Neural cell (in vitro differentiated cells): ENCODE measurements around the gene ANO3. TPM values are rescaled to one million over a fixed set of nuclear protein-coding genes. Genes with fewer than 3 reads are reported as not detected.

Experiments
- H2AFZ ChIP-seq: fragments of 200-600, 300-800 bp; sonication (generic), shearing (Covaris generic); 2 replicates; pipeline ENCODE4 v1.6.0; 2014; ENCODE audit warnings: low read depth, mild to moderate bottlenecking, antibody characterized with exemption, low read length, moderate library complexity
- H3F3A ChIP-seq: fragments of 200-600 bp; shearing (Covaris generic); 2 replicates; pipeline ENCODE4 v1.6.1; 2016; ENCODE audit warnings: mild to moderate bottlenecking, moderate library complexity, mixed read lengths, antibody characterized with exemption, low read length; ENCODE audit not compliant: insufficient read depth, poor library complexity, severe bottlenecking
- H3K27ac ChIP-seq: fragments of 200-600, 300-800 bp; sonication (generic), shearing (Covaris generic); 2 replicates; pipeline ENCODE4 v1.5.1; 2014; ENCODE audit warnings: mild to moderate bottlenecking, low read length, moderate library complexity
- H3K27me3 ChIP-seq: fragments of 300-800, 200-600 bp; sonication (generic), shearing (Covaris generic); 2 replicates; pipeline ENCODE4 v1.6.0; 2014; ENCODE audit warnings: mild to moderate bottlenecking, low read depth, low read length, moderate library complexity; ENCODE audit not compliant: insufficient read depth
- H3K36me3 ChIP-seq: fragments of 300-800, 200-600 bp; sonication (generic), shearing (Covaris generic); 2 replicates; pipeline ENCODE4 v1.5.1; 2014; ENCODE audit warnings: mild to moderate bottlenecking, antibody characterized with exemption, low read length, moderate library complexity; ENCODE audit not compliant: insufficient read depth
- H3K4me2 ChIP-seq: fragments of 300-800, 200-600 bp; sonication (generic), shearing (Covaris generic); 2 replicates; pipeline ENCODE4 v1.6.0; 2014; ENCODE audit warnings: mild to moderate bottlenecking, low read length
- H3K4me3 ChIP-seq: fragments of 300-800, 200-600 bp; sonication (generic), shearing (Covaris generic); 2 replicates; pipeline ENCODE4 v1.5.1; 2014; ENCODE audit warnings: mild to moderate bottlenecking, low read length, moderate library complexity
- H3K79me2 ChIP-seq: fragments of 200-600 bp; shearing (Covaris generic); replicated peaks from 2 replicates; pipeline ENCODE4 v1.6.0; 2014; ENCODE audit warnings: mild to moderate bottlenecking, low read length, moderate library complexity; ENCODE audit not compliant: insufficient read depth
- H3K9ac ChIP-seq: fragments of 300-800, 200-600 bp; sonication (generic), shearing (Covaris generic); 2 replicates; pipeline ENCODE4 v1.6.1; 2016; ENCODE audit warnings: mild to moderate bottlenecking, low read length, mixed read lengths
- H3K9me2 ChIP-seq: fragments of 200-600 bp; shearing (Covaris generic); 2 replicates; pipeline ENCODE4 v1.6.1; 2016; ENCODE audit warnings: mild to moderate bottlenecking, low read length, mixed read lengths; ENCODE audit not compliant: insufficient read depth
- H3K9me3 ChIP-seq: fragments of 200-600, 300-800 bp; sonication (generic), shearing (Covaris generic); 2 replicates; pipeline ENCODE4 v1.6.1; 2016; ENCODE audit warnings: mild to moderate bottlenecking, mixed run types, low read length, moderate library complexity, mixed read lengths
- H4K20me1 ChIP-seq: fragments of 200-600 bp; shearing (Covaris generic); 2 replicates; pipeline ENCODE4 v1.6.1; 2016; ENCODE audit warnings: mild to moderate bottlenecking, mixed run types; ENCODE audit not compliant: insufficient read depth
- CTCF ChIP-seq: fragments of 450-650 bp; IDR thresholded peaks from 2 replicates; pipeline ENCODE4 v1.5.1; 2014; ENCODE audit warnings: antibody characterized with exemption, mild to moderate bottlenecking, moderate library complexity; ENCODE audit not compliant: poor library complexity, severe bottlenecking
- EZH2 ChIP-seq: fragments of 200-600, 300-800 bp; shearing (Covaris generic), sonication (generic); IDR thresholded peaks from 2 replicates; pipeline ENCODE4 v1.6.1; 2014; ENCODE audit warnings: antibody characterized with exemption, low read length, borderline replicate concordance, mild to moderate bottlenecking; ENCODE audit not compliant: insufficient read depth, poor library complexity, severe bottlenecking
- MXI1 ChIP-seq: fragments of 450-650 bp; conservative IDR thresholded peaks from 2 replicates; pipeline ENCODE4 v1.6.1; 2014; ENCODE audit warnings: antibody characterized with exemption, mild to moderate bottlenecking; ENCODE audit not compliant: poor library complexity, severe bottlenecking
- POLR2AphosphoS5 ChIP-seq: IDR thresholded peaks from 2 replicates; pipeline ENCODE4 v1.6.1; 2012
- RAD21 ChIP-seq: fragments of 450-650 bp; conservative IDR thresholded peaks from 2 replicates; pipeline ENCODE4 v1.6.1; 2014; ENCODE audit warnings: antibody characterized with exemption, mild to moderate bottlenecking, moderate library complexity
- REST ChIP-seq: IDR thresholded peaks from 2 replicates; pipeline ENCODE4 v1.6.1; 2012; ENCODE audit warnings: borderline replicate concordance
- SMC3 ChIP-seq: fragments of 450-650 bp; conservative IDR thresholded peaks from 2 replicates; pipeline ENCODE4 v1.6.1; 2014; ENCODE audit warnings: antibody characterized with exemption, mild to moderate bottlenecking, moderate library complexity; ENCODE audit not compliant: poor library complexity
- TAF1 ChIP-seq: IDR thresholded peaks from 2 replicates; pipeline ENCODE4 v1.6.1; 2012; ENCODE audit warnings: low read depth
- polyA plus RNA-seq: library from polyadenylated mRNA; depleted of rRNA; stranded (reverse); fragments of >200 nt; gene quantifications from 2 replicates; pipeline ENCODE4 v1.2.3, GENCODE V29; 2014

ANO3 gene
- polyA plus RNA-seq, 1 donor from 2014 or later = not detected

GRCh38 chr11:26649884-26650283 lies 318.0 kb downstream of the ANO3 start:
- no peak for TF ChIP-seq EZH2
- no peak for TF ChIP-seq REST
- peak; percentile 69 for TF ChIP-seq RAD21
- TF ChIP-seq SMC3 = peak; percentile 71
- peak; percentile 67 for TF ChIP-seq CTCF
- no peak for TF ChIP-seq POLR2AphosphoS5
- no peak for TF ChIP-seq TAF1
- no peaks in the 10 kb centered on the region for H3F3A ChIP-seq
- no peak overlapping the region for H3K4me3 ChIP-seq
- no peaks in the 10 kb centered on the region for H3K9me2 ChIP-seq
- no peaks in the 10 kb centered on the region for H3K27me3 ChIP-seq
- no peaks in the 10 kb centered on the region for H3K79me2 ChIP-seq
- H3K27ac ChIP-seq = no peak overlapping the region
- H3K36me3 ChIP-seq = no peaks in the 10 kb centered on the region
- no peak overlapping the region for H3K9ac ChIP-seq
- H3K9me3 ChIP-seq = no peaks in the 10 kb centered on the region
- no peaks in the 10 kb centered on the region for H4K20me1 ChIP-seq
- no peak overlapping the region for H2AFZ ChIP-seq
- H3K4me2 ChIP-seq = no peak overlapping the region

DNA sequence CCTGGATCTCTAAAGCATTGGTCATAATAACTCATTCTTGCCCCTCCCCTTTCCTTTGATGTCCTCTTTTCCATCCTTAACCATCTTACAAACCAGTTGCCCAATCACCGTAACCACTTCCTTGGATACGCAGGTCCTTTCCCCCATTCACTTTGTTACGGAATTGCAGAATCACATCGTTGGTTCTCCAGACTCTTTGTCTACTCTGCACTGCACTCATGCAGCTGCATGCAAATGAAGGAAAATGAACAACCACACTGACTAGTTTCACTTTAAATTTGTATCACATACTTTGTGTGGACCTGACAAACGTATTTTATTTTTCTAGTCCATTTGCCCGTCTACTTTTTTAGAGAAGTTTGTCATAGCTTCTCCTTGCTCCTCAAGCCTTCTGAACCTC lies 320.0 kb downstream of the ANO3 start:
- Histone ChIP-seq H3K9me3 (no peaks in the 10 kb centered on the region), H3K4me3 (no peak overlapping the region), H3F3A (no peaks in the 10 kb centered on the region), H3K27me3 (no peaks in the 10 kb centered on the region), H3K9me2 (no peaks in the 10 kb centered on the region), H3K4me2 (no peak overlapping the region), H3K36me3 (no peaks in the 10 kb centered on the region), H3K79me2 (no peaks in the 10 kb centered on the region), H2AFZ (no peak overlapping the region), H3K27ac (no peak overlapping the region), H4K20me1 (no peaks in the 10 kb centered on the region), H3K9ac (no peak overlapping the region)
- TF ChIP-seq POLR2AphosphoS5 (no peak), MXI1 (no peak), SMC3 (no peak), REST (no peak), EZH2 (no peak), CTCF (no peak), TAF1 (no peak)
